Measurements from ENCODE around the gene GPR78.

- TF ChIP-seq CTCF (IDR thresholded peaks at IDR 0.05) (no peak), POLR2AphosphoS5 (IDR thresholded peaks at IDR 0.05; ENCODE audit: insufficient read depth in 1 of 2, low read depth in 1 of 2) (no peak)
Measured at GRCh38 chr4:8601556-8601955, 21.4 kb downstream of the GPR78 start.
